ENCODE results near the gene ATP5F1D. TPM values are rescaled to one million over a fixed set of nuclear protein-coding genes. Genes with fewer than 3 reads are reported as not detected.

Gene ATP5F1D
- total RNA-seq, 2 donors from 2014 or later: 144 to 159 TPM

- Histone ChIP-seq H3K9me3 (ENCODE audit: control insufficient read depth, low read length) (no peaks in the 10 kb centered on the region), H3K9ac (ENCODE audit: extremely low read depth, low read length, poor library complexity, severe bottlenecking) (peak overlapping the region; percentile 39), H3K36me3 (ENCODE audit: control insufficient read depth, insufficient read depth, low read length) (no peaks in the 10 kb centered on the region), H3K4me1 (ENCODE audit: control insufficient read depth, insufficient read depth, low read length) (peaks cover 26% of the 10 kb centered on the region), H3K27me3 (ENCODE audit: control insufficient read depth, insufficient read depth, low read length, poor library complexity, severe bottlenecking) (peaks cover 9% of the 10 kb centered on the region), H3K4me3 (ENCODE audit: low read length) (no peak overlapping the region), H3K27ac (ENCODE audit: low read depth, low read length) (peak overlapping the region; percentile 62)
- DNase-seq: peak; percentile 94
- 59 to 76% methylated on average over 16 to 26 of the region's 26 CpGs for WGBS, 2 experiments (ENCODE audit: insufficient coverage in 1 of 2, insufficient read length in 1 of 2)
- peaks cover 17% of the 10 kb centered on the region for H3K27me3 Mint-ChIP-seq (ENCODE audit: insufficient read depth)
- H3K9me3 Mint-ChIP-seq: no peaks in the 10 kb centered on the region
- H3K4me1 Mint-ChIP-seq: peaks cover 32% of the 10 kb centered on the region
- H3K27ac Mint-ChIP-seq: peak overlapping the region; percentile 95
- H3K36me3 Mint-ChIP-seq (ENCODE audit: low read depth): peaks cover 4% of the 10 kb centered on the region
- no peak for TF ChIP-seq CTCF (conservative IDR thresholded peaks at IDR 0.05)
- peak overlapping the region; percentile 51 for H3K4me3 Mint-ChIP-seq
These were observed 23.5 kb downstream of the ATP5F1D start for GRCh38 chr19:1264801-1265614.

GRCh38 chr19:1265615-1266128, 24.1 kb downstream of the ATP5F1D start:
- peak overlapping the region; percentile 51 for H3K4me3 Mint-ChIP-seq
- H3K4me3 ChIP-seq (ENCODE audit: low read length): peak overlapping the region; percentile 76
- no peak for DNase-seq
- H3K27ac Mint-ChIP-seq: peak overlapping the region; percentile 95
- 6 to 20% methylated on average over 18 to 26 of the region's 28 CpGs for WGBS, 2 experiments (ENCODE audit: insufficient coverage in 1 of 2, insufficient read length in 1 of 2)
- no peaks in the 10 kb centered on the region for H3K9me3 Mint-ChIP-seq
- H3K27me3 Mint-ChIP-seq (ENCODE audit: insufficient read depth): peaks cover 17% of the 10 kb centered on the region
- H3K27me3 ChIP-seq (ENCODE audit: control insufficient read depth, insufficient read depth, low read length, poor library complexity, severe bottlenecking): peaks cover 9% of the 10 kb centered on the region
- peak overlapping the region; percentile 69 for H3K27ac ChIP-seq (ENCODE audit: low read depth, low read length)
- H3K36me3 ChIP-seq (ENCODE audit: control insufficient read depth, insufficient read depth, low read length): peaks cover 3% of the 10 kb centered on the region
- H3K9ac ChIP-seq (ENCODE audit: extremely low read depth, low read length, poor library complexity, severe bottlenecking): peak overlapping the region; percentile 57
- H3K4me1 ChIP-seq (ENCODE audit: control insufficient read depth, insufficient read depth, low read length): peaks cover 26% of the 10 kb centered on the region
- H3K9me3 ChIP-seq (ENCODE audit: control insufficient read depth, low read length): no peaks in the 10 kb centered on the region
- no peak for TF ChIP-seq CTCF (conservative IDR thresholded peaks at IDR 0.05)
- peaks cover 36% of the 10 kb centered on the region for H3K4me1 Mint-ChIP-seq
- H3K36me3 Mint-ChIP-seq (ENCODE audit: low read depth): peaks cover 10% of the 10 kb centered on the region

GRCh38 chr19:1266129-1266915, 24.8 kb downstream of the ATP5F1D start:
- Mint-ChIP-seq H3K4me1 (peaks cover 37% of the 10 kb centered on the region), H3K27ac (peak overlapping the region; percentile 89), H3K27me3 (ENCODE audit: insufficient read depth) (peaks cover 17% of the 10 kb centered on the region), H3K4me3 (peak overlapping the region; percentile 51), H3K9me3 (no peaks in the 10 kb centered on the region), H3K36me3 (ENCODE audit: low read depth) (peaks cover 16% of the 10 kb centered on the region)
- peak overlapping the region; percentile 76 for H3K4me3 ChIP-seq (ENCODE audit: low read length)
- H3K9me3 ChIP-seq (ENCODE audit: control insufficient read depth, low read length): no peaks in the 10 kb centered on the region
- peak overlapping the region; percentile 57 for H3K9ac ChIP-seq (ENCODE audit: extremely low read depth, low read length, poor library complexity, severe bottlenecking)
- H3K4me1 ChIP-seq (ENCODE audit: control insufficient read depth, insufficient read depth, low read length): peaks cover 26% of the 10 kb centered on the region
- TF ChIP-seq CTCF (conservative IDR thresholded peaks at IDR 0.05): no peak
- H3K36me3 ChIP-seq (ENCODE audit: control insufficient read depth, insufficient read depth, low read length): peaks cover 10% of the 10 kb centered on the region
- DNase-seq: peak; percentile 95
- H3K27ac ChIP-seq (ENCODE audit: low read depth, low read length): peak overlapping the region; percentile 69
- 5 to 6% methylated on average over 40 to 84 of the region's 84 CpGs for WGBS, 2 experiments (ENCODE audit: insufficient coverage in 1 of 2, insufficient read length in 1 of 2)
- peaks cover 9% of the 10 kb centered on the region for H3K27me3 ChIP-seq (ENCODE audit: control insufficient read depth, insufficient read depth, low read length, poor library complexity, severe bottlenecking)

Measured in endodermal cell (in vitro differentiated cells).